ENCODE measurements around the gene PHACTR3.

PHACTR3 gene

GRCh38 chr20:59706400-59706693 lies 102.0 kb downstream of the PHACTR3 start:
- DNase-seq = no peak

- no peak for DNase-seq
Measured at GRCh38 chr20:59708326-59708725, 104.0 kb downstream of the PHACTR3 start.

GRCh38 chr20:59709636-59710035 lies 105.3 kb downstream of the PHACTR3 start:
- no peak for DNase-seq

- no peak for DNase-seq
Measured at GRCh38 chr20:59718071-59718470, 113.7 kb downstream of the PHACTR3 start.

GRCh38 chr20:59718751-59719150 lies 114.4 kb downstream of the PHACTR3 start:
- no peak for DNase-seq

GRCh38 chr20:59720013-59720412 lies 115.7 kb downstream of the PHACTR3 start:
- DNase-seq = no peak

- no peak for DNase-seq
Measured at GRCh38 chr20:59721386-59721785, 117.0 kb downstream of the PHACTR3 start.

- peak; percentile 18 for DNase-seq
Measured at GRCh38 chr20:59723108-59723500, 118.8 kb downstream of the PHACTR3 start.

- peak; percentile 25 for DNase-seq
Measured at GRCh38 chr20:59723607-59724456, 119.5 kb downstream of the PHACTR3 start.

GRCh38 chr20:59724457-59725366 lies 120.4 kb downstream of the PHACTR3 start:
- no peak for DNase-seq

GRCh38 chr20:59725476-59726280 lies 121.3 kb downstream of the PHACTR3 start:
- no peak for DNase-seq

- DNase-seq = no peak
Measured at GRCh38 chr20:59726281-59726595, 121.9 kb downstream of the PHACTR3 start.

GRCh38 chr20:59728722-59729430 lies 124.5 kb downstream of the PHACTR3 start:
- DNase-seq = no peak

GRCh38 chr20:59729506-59729905 lies 125.2 kb downstream of the PHACTR3 start:
- no peak for DNase-seq

- no peak for DNase-seq
Measured at GRCh38 chr20:59730722-59731121, 126.4 kb downstream of the PHACTR3 start.

GRCh38 chr20:59731376-59731775 lies 127.0 kb downstream of the PHACTR3 start:
- DNase-seq = no peak

- no peak for DNase-seq
Measured at GRCh38 chr20:59733351-59733750, 129.0 kb downstream of the PHACTR3 start.

GRCh38 chr20:59735486-59735885 lies 131.1 kb downstream of the PHACTR3 start:
- no peak for DNase-seq

- no peak for DNase-seq
Measured at GRCh38 chr20:59735917-59736316, 131.6 kb downstream of the PHACTR3 start.

GRCh38 chr20:59736366-59736765 lies 132.0 kb downstream of the PHACTR3 start:
- no peak for DNase-seq

- no peak for DNase-seq
Measured at GRCh38 chr20:59737073-59737666, 132.8 kb downstream of the PHACTR3 start.

- DNase-seq = no peak
Measured at GRCh38 chr20:59737816-59738215, 133.5 kb downstream of the PHACTR3 start.

Measured in NK-92 treated with Interleukin-12 subunit alpha and Interleukin-12 subunit beta, amount 100 ng/mL, for 24 hours (cell line).